UCSD-AML1 (cell line): ENCODE data around the gene CD36.
"Not testable (repeated sequence)": the region's sequence is repeated elsewhere in the genome, so short reads cannot be mapped to it uniquely, and the experiment has no call there.

Source experiments
- DNase-seq: peaks from one replicate; lab custom pipeline; 2025; ENCODE audit not compliant: unreplicated experiment; lab: John Stamatoyannopoulos, UW

CD36 gene

DNA sequence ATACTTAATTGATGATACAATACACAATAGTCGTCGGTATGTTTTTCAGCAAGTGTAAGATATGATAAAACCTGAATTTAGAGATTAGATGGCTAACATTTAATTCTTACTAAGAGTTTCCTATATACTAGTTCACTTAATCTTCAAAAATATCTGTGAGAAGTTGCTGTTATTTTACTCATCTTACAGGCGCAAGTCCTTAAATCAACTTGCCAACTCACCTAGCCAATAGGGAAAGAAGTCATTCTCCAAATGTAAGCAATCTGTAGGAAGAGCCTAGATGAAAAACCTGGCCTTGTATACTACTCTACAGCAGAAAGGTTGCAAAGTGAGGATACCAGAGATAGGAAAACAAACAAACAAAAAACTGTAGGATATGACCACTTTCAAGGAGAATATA lies 10.6 kb downstream of the CD36 start:
- DNase-seq: no peak

- no peak for DNase-seq
Measured at GRCh38 chr7:80650030-80650429, 11.6 kb downstream of the CD36 start.

DNA sequence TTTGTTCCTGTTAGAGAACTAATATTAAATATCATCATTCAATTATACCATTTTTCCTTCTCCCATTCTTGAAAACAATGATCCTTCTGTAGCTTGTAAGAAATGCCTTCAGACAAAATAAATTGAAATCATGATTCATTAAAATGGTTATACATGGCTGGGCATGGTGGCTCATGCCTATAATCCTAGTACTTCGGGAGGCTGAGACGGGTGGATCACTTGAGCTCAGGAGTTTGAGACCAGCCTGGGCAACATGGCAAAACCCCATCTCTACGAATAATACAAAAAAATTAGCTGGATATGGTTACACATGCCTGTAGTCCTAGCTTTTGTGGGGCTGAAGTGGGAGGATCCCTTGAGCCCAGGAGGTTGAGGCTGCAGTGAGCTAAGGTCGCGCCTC lies 13.0 kb downstream of the CD36 start:
- no peak for DNase-seq

DNA sequence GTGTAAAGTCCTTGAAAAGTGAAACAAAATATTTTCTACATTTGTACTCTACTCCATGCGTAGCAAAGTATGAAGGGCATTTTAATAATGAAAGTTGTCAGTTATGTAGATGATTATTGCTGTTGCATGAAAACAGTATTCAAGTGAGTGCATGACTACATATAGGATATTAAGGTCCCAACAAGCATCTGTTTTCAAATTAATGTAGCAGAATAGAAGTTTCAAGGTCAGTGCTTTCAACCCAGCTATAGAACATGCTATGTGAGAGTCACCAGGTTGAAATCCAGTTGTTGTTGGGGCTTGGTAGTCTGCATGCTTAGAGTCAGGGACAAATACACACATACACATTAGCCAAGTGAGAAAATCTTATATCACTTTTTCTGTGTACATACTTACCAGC lies 14.8 kb downstream of the CD36 start:
- no peak for DNase-seq

GRCh38 chr7:80654887-80655340 lies 16.5 kb downstream of the CD36 start:
- no peak for DNase-seq

- DNase-seq: no peak
Measured at GRCh38 chr7:80656029-80656428, 17.6 kb downstream of the CD36 start.

GRCh38 chr7:80659120-80660055 lies 20.9 kb downstream of the CD36 start:
- no peak for DNase-seq

GRCh38 chr7:80660939-80661338 lies 22.5 kb downstream of the CD36 start:
- no peak for DNase-seq

DNA sequence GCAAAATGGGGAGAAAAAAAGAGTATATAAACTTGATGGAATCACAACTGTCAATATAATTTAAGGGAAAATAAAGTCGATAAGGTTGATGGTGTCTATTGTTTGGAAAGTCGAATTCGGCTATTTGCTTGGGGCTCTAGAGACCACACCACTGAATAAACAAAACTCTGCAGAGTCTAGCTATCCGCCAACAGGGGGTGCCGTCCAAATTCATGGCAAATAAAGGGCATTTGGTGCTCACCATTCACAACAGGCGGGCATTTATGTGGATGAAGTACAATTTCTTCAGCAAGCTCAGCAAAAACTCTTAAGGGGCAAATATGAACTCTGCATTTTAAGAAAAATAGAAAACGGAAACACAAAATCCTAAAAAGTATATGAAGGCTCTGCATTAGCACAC lies 23.3 kb downstream of the CD36 start:
- DNase-seq: no peak

DNA sequence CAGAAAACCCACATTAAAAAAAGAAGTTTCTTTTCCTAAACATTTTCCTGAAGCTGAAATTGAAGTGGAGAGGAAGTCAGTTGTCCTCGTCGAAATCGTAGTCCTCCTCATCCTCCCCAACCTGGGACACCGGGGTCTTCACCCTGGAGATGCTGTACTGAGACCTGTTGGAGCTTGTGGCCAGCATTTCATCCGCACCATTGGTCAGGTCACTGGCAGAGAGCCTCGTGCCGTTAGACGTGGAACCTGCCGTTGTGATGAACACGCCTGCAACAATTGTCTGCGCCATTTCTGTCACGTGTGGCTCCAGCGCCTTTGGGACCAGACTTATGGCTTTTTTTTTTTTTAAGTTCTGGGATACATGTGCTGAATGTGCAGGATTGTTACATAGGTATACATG lies 23.8 kb downstream of the CD36 start:
- DNase-seq: no peak

DNA sequence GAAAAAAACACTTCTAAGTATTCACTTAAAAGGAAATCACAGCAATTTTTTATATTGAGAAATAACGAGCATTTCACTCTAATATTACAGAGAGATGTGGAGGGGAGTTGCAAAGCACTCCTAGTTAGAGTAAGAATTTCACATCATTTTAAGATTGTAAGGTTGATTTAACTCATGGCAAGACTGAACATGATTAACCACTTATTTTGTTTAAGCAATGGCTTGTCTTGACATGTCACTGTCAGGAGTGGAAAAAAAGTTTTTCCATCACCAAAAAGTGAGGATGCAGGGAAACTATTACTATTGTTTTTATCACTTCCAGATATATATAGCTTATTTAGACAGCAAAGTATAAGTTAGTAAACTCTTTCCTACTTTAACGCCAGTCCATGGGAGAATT lies 27.1 kb downstream of the CD36 start:
- no peak for DNase-seq

- no peak for DNase-seq
Measured at GRCh38 chr7:80666376-80666775, 27.9 kb downstream of the CD36 start.

- not testable (repeated sequence) for DNase-seq
Measured at GRCh38 chr7:80669367-80669766, 30.9 kb downstream of the CD36 start.

GRCh38 chr7:80671744-80672143 lies 33.3 kb downstream of the CD36 start:
- DNase-seq: no peak

DNA sequence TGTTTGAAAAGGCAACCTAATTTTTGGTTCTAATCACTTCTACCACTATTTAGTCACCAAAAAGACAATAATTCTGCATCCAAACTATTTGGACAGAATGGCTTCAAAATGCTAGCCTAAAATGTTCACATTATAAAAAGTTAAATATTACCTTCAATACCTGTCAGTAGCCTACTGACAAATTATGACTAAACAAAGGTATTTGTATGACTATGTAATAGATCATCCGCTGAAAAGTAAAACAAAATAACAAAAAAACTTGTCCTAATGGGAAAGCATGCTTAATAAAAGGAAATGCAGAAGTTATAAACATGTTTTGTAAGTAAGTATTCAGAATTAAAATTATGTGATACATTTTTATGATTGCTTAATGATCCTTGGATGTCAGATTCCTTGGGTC lies 36.6 kb downstream of the CD36 start:
- DNase-seq: no peak

DNA sequence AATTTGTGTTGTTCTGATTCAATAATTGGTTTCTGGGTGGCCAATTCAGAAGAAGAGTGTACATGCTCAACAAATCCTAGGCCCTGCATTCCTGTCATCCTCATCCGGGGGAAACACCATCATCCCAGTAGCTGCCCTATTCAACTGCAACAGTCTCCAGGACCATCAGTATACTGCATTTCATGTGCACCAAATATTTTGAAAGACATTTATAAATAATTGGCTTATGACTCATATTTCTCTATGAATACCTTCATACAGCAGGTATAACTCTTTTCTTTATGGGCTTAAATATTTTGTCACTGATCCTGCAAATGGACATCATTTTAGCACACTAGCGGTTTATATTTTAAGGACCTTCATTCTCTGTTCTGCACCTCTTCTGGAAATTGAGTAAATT lies 38.0 kb downstream of the CD36 start:
- DNase-seq: no peak

- DNase-seq: no peak
Measured at GRCh38 chr7:80677629-80678028, 39.2 kb downstream of the CD36 start.

DNA sequence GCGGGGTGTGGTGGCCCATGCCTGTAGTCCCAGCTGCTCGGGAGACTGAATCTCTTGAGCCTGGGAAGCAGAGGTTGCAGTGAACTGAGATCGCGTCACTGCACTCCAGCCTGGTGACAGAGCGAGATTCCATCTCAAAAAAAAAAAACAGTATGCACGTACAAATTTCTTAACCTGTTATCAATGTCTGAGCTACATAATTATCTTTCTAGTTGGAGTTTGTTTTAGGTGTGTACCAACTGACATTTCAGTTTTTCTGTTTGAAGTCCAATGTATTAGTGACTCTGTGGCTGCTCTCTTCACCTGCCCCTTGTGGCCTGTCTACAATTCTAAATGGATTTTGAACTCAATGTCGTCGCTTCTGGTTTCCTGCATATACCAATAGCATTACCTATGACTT lies 40.3 kb downstream of the CD36 start:
- DNase-seq: no peak

DNA sequence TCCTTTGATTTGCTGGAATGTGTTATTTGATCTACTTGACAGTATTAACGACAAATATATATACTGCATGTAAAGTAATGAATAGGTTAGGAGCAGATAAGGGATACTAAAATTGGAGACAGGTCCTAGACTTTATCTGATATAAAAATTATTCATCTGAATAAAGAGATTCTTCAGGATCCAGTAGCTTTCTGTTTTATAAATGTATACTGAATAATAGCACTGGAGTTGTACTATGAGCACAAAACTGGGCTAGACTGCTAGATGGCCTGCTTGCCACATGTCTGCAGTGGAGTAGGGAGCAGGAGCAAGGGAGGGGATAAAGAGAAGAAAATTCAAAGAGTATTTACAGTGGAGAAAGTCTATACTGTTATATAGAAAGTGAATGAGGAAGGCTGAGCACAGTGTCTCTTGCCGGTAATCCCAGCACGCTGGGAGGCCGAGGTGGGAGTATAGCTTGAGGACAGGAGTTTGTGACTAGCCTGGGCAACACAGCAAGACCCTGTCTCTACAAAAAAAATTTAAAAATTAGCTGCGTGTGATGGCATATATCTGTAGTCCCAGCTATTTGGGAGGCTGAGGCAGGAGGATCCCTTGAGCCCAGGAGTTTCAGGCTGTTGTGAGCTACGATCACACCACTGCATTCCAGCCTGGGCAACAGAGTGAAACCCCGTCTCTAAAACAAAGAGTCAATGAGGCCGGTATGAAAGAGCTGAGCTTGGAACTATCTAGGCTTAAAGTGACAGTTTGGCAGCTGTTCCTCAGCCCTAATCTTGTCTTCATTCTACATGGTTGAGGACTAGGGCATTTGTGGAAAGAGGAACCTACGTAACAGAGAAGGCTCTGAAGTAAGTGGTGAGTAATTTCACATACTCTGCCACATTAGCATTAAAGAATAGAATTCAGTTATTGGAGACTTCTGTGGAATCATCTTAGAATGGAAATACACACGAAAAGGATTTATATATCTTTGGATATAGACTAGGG lies 41.8 kb downstream of the CD36 start:
- DNase-seq: no peak

DNA sequence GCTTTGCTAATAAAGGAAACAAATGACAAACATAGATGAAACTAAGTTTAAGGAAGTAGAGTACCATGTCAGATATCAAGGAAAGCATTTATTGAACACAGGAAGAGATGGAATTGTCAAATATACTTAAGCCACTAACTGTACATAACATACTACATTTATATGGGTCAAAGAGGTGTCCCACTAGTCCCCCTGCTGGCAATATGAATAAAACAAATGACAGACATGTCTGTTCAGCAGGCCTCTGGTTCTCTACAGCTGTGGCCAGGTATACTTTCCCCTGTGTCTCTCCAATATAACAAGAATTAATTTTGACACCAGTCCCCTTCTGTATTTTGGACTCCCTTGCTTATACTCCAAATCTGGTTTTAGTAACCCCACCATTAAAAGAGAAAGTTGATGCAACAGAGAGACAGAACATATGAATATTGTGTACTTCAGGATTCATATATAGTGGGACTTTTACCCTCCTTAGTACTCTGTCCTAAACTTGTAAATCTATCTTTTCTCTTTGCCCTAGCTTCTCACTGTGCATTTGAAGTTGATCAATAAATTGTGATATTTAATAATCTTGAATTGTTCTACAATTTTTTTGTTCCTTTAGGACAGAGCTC lies 42.9 kb downstream of the CD36 start:
- no peak for DNase-seq

DNA sequence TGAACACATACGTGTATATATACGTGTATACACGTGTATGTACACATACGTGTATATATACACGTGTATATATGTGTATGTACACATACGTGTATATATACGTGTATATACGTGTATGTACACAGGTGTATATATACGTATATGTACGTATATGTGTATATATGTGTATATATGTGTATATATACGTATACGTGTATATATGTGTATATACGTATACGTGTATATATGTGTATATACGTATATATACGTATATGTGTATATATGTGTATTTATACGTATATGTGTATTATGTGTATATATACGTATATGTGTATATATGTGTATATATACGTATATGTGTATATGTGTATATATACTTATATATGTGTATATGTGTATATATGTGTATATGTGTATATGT lies 44.3 kb downstream of the CD36 start:
- no peak for DNase-seq
